HG03457 (cell line): ENCODE data around the gene FBH1.
"Not testable (repeated sequence)": the region's sequence is repeated elsewhere in the genome, so short reads cannot be mapped to it uniquely, and the experiment has no call there.

Experiments
- ATAC-seq: cut with Tn5 transposase; IDR thresholded peaks from one replicate; pipeline ENCODE4 v1.9.1; 2021; ENCODE audit warnings: moderate number of reproducible peaks; ENCODE audit not compliant: unreplicated experiment

Gene FBH1

DNA sequence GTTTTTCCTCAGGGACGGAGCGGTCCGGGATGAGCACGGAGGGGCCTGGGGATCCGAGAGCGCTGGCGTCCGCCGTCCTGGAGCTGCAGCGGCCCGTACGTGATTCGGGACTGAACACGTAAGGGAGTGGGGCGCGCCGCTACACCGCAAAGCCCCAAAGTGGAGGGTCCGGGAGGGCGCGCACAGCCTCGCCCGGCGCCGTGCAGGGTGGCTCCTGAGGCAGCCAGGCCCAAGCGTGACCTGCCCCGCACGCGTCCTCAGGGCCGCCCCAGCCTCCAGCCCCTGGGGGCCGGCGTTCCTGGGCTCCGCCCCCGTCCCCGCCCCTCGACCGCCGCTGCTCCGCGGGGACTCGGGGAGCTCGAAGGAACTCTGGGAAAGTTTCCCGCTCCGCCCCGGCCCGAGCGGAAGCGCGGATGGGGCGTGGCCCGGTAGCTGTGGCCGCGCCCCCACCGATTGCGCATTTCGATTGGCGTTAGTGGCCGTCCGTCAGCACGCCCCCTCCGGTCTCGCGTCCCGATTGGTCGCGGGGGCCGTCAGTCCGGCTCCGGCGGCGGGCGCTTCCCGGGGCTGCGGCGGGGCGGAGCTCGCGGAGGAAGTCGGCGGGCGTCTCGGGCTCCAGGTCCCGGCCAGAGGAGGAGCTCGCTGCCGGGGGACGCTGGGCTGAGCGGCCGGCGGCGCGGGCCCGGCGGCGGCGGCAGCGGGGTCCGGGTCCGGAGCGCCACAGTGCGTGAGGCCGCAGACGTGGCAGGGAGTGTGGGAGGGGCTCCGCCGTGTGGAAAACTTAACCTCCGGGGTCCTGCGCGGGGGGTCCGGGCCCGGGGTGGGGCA lies at the start of gene FBH1, which contains the start of gene ANKRD16:
Gene FBH1, plus strand, starts transcription at position 620 of the 828 bp plus-strand sequence. Its CDS starts 103 bp downstream, at position 723.
Gene ANKRD16, minus strand, starts transcription at position 270 of the 828 bp plus-strand sequence. CDS start 539 bp downstream, outside the sequence.
- peak; percentile 79 for ATAC-seq

DNA sequence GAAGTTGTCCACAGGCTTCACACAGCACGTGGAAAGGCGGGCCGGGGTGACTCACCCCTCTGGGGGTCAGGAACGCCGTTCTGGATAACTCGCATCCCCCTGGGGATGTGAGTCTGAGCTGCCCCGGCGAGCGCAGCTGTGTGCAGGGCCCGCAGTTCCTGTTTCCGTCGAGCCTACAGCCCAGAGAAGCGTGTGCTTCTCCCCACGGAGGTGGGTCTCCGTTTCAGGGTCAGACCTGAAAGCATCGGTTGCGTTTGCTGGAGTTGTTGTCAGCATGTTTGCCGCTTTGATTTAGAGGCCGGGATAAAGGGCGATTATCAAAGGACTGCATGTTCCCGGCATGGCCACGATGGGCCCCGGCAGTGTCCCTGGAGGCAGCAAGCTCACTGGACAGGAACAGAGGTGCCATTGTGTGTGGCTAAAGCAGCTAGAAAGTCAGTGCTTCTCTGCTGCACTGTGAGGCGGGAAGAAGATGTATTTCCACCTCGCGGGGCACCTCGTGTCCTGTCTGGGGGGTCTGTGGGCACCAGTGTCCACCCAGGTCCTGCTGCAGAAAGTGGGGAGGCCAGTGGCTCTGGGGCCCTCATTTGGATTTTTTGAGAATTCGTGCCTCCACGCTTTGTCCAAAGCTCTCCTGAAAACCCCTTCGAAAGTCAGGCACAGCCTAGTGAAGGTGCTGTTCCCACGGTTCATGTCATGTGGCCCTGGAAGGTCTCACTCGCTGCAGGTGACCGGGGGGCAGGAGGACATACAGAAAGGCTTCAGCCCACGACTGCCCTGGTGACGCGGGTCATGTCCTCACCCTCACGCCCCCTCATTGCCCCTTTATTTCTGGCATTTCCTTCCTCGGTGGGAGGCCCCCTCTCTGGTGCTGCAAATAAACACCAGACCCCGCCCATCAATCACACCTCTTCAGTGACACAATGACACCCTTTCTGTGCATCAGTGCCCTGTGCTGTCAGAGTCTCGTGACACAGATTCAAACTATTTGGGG lies 49.4 kb upstream of the FBH1 start:
- peak; percentile 74 for ATAC-seq

GRCh38 chr10:5841965-5842364 lies 48.1 kb upstream of the FBH1 start:
- no peak for ATAC-seq

- no peak for ATAC-seq
These were observed 46.2 kb upstream of the FBH1 start for GRCh38 chr10:5843686-5844344.

DNA sequence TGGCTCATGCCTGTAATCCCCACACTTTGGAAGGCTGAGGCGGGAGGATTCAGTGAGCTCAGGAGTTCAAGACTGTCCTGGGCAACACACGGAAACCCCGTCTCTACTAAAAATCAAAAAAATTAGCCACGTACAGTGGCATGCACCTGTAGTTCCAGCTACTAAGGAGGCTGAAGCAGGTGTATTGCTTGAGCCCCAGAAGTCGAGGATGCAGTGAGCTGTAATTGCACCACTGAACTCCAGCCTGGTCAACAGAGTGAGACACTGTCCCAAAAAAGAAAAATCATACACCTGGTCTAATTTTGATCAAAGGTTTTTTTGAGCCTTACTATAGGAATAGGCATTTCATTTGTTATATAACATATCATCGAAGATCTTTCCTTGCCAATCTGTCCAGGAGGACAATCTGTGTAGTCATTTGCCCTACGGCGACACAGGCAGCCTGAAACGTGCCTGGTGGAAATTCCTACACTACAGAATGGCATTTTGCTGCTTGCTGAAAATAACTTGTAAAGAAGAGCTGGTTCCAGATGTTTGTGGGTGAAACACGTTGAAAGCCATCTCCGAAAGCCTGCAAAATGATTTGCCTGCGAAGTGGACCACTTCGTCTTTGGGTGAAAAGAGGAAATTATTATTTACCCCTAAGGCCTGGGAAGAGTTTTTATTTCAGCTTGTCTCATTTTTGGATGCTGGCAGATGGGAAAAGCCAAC lies 45.5 kb upstream of the FBH1 start:
- ATAC-seq: no peak

GRCh38 chr10:5846667-5847066 lies 43.4 kb upstream of the FBH1 start:
- not testable (repeated sequence) for ATAC-seq

DNA sequence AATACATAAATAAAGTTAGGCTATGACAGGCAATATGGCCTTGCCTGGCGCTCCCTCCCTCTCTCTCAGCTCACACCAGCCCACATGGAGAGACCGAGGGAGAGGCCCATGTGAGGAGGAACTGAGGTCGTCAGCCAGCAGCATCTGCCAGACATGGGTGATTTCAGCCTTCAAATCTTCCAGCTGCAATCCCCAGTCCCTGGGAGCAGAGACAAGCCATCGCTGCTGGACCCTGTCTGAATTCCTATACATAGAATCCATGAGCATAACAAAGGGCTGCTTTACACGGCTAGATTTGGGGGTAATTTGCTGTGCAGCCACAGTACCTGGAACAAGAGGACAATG lies 35.9 kb upstream of the FBH1 start:
- ATAC-seq: no peak

DNA sequence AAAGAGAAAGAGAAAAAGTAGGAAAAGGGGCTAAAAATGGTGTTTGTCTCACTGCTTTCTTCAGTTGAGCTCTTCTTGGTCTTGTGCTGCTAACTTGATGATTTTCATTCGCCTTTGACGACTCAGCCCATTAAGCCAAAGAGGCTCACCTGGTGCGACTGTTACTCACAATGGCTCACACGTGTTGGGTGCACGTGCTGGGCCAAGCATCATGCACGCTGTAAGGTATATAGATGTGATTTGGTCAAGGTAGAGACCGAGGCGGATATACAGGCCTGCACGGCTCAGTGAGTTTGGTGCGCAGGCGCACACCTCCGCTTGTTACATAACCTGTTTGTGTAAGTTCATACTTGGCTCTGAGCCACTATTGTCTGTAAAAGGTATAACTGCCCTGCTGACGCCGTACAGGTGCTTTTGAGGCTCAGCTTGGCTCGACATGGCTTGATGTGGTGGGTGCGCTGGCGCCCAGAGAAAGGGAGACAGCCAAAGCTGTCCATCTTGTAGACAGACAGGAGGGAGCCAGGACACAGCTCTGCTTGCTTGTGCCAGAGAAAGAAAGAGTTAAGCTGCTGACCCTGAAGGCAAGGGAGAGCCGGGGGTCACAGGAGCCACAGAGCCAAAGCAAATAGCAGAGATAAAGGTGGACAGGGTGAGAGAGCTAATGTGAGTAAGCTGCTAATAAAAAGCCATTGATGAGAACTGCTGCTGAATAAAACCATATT lies 33.9 kb upstream of the FBH1 start:
- ATAC-seq: no peak

DNA sequence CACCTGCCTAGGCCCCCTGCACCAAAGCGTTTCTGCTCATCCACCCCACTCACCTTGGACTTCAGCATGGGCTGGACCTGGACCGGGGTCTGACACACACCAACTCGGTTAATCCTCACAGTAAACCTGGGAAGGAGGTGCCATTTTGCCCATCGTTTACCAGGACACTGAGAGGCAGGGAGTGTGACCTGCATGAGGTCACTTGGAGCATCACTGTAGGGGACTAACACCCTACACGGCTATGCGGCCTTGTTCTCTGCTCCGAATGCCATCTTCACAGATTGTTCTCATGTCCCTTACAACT lies 33.4 kb upstream of the FBH1 start:
- ATAC-seq: no peak

DNA sequence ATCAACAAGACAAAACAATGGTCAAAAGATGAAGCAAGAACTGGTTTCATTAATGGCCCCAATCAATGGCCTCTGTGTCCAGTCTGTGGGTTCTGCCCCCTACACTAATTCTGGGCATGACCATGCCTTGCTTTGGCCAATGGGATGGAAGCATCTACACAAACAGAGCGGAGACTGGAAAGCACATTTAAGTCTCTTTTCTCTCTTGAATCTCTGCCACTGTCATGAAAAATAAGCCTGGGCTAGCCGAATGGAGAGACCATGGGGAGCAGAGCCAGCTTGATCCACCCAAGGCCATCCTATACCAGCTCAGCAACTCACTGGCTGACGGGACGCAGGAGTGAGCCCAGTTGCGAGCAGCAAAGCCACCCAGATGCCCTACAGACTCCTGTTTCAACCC lies 31.2 kb upstream of the FBH1 start:
- ATAC-seq: no peak

- ATAC-seq: no peak
These were observed 30.0 kb upstream of the FBH1 start for GRCh38 chr10:5860066-5860465.

- peak; percentile 95 for ATAC-seq
These were observed 27.6 kb upstream of the FBH1 start for GRCh38 chr10:5862360-5862961.

- ATAC-seq: not testable (repeated sequence)
These were observed 26.9 kb upstream of the FBH1 start for GRCh38 chr10:5862981-5863685.

GRCh38 chr10:5866451-5867081 lies 23.5 kb upstream of the FBH1 start:
- not testable (repeated sequence) for ATAC-seq

GRCh38 chr10:5867091-5867615 lies 22.9 kb upstream of the FBH1 start:
- ATAC-seq: not testable (repeated sequence)

DNA sequence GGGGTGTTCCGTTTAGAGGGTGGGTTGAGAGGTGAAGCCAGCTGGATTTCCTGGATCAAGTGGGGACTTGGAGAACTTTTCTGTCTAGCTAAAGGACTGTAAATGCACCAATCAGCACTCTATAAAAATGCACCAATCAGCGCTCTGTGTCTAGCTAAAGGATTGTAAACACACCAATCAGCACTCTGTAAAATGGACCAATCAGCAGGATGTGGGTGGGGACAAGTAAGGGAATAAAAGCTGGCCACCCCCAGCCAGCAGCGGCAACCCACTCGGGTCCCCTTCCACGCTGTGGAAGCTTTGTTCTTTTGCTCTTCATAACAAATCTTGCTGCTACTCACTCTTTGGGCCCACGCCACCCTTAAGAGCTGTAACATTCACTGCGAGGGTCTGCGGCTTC lies 21.7 kb upstream of the FBH1 start:
- not testable (repeated sequence) for ATAC-seq

- no peak for ATAC-seq
These were observed 20.9 kb upstream of the FBH1 start for GRCh38 chr10:5869156-5869555.

- no peak for ATAC-seq
These were observed 18.4 kb upstream of the FBH1 start for GRCh38 chr10:5871596-5871995.
